ENCODE results near the gene OSBPL6.

DNA sequence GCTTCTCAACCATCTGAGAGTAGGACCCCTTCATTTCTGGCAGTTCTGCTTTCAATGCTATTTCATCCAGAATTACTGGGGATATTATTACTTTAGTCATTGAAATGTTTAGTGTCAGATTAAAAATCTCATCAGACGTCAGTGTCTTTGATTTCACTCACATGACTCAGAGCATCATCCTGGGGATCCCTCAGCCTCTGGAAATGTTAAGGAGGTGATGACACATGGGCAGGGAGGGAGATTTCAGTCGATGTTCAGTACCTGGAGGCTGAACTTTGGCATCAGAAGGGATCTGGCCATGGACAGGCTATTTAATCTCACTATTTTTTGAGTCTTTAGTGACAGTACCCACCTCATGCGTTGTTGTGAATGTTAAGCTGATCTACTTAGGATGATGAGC, 39.1 kb downstream of the OSBPL6 start:
- TF ChIP-seq, protein P1, sequence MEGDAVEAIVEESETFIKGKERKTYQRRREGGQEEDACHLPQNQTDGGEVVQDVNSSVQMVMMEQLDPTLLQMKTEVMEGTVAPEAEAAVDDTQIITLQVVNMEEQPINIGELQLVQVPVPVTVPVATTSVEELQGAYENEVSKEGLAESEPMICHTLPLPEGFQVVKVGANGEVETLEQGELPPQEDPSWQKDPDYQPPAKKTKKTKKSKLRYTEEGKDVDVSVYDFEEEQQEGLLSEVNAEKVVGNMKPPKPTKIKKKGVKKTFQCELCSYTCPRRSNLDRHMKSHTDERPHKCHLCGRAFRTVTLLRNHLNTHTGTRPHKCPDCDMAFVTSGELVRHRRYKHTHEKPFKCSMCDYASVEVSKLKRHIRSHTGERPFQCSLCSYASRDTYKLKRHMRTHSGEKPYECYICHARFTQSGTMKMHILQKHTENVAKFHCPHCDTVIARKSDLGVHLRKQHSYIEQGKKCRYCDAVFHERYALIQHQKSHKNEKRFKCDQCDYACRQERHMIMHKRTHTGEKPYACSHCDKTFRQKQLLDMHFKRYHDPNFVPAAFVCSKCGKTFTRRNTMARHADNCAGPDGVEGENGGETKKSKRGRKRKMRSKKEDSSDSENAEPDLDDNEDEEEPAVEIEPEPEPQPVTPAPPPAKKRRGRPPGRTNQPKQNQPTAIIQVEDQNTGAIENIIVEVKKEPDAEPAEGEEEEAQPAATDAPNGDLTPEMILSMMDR (IDR thresholded peaks at IDR 0.05; ENCODE audit: low read length): no peak
- TF ChIP-seq EZH2 (optimal IDR thresholded peaks at IDR 0.05; ENCODE audit: low read depth, low read length) (no peak), EZH2phosphoT487 (IDR thresholded peaks at IDR 0.05; ENCODE audit: low read length) (no peak)
